GM12892 (cell line): ENCODE measurements around the gene VOPP1.

Source experiments
- POLR2A ChIP-seq: IDR thresholded peaks from 2 replicates; pipeline ENCODE4 v1.6.1; 2011; ENCODE audit warnings: low read depth, low read length, control low read depth
- POLR2AphosphoS5 ChIP-seq: IDR thresholded peaks from 2 replicates; pipeline ENCODE4 v1.6.1; 2011; ENCODE audit warnings: low read depth, low read length, control low read depth
- TAF1 ChIP-seq: IDR thresholded peaks from 2 replicates; pipeline ENCODE4 v1.6.1; 2011; ENCODE audit warnings: low read depth, mild to moderate bottlenecking, control low read depth, low read length, borderline replicate concordance

GRCh38 chr7:55432506-55432905 lies 139.8 kb downstream of the VOPP1 start:
- TF ChIP-seq POLR2A (no peak), TAF1 (no peak), POLR2AphosphoS5 (no peak)
